GM10266 (cell line): ENCODE results near the gene DCAF17.
A peak's percentile ranks its signal among the peaks of the same experiment; 100 is the strongest.

Experiments
- DNase-seq: peaks from one replicate; pipeline ENCODE4 v3.0.0; 2012; ENCODE audit errors: extremely low spot score
- CTCF ChIP-seq: IDR thresholded peaks from 2 replicates; pipeline ENCODE4 v1.5.1; 2012; ENCODE audit warnings: mild to moderate bottlenecking, low read depth; ENCODE audit not compliant: control insufficient read depth, insufficient read depth; ENCODE audit errors: missing control alignments

The DCAF17 gene

GRCh38 chr2:171434013-171434989, at the start of gene DCAF17:
Gene DCAF17 (plus strand): TSS chr2:171434226. CDS start chr2:171434578, 352 bp downstream.
- TF ChIP-seq CTCF, result no peak
- peak; percentile 95 for DNase-seq

- DNase-seq, result no peak
- no peak for TF ChIP-seq CTCF
Observed at GRCh38 chr2:171386627-171387026, 47.4 kb upstream of the DCAF17 start.

- TF ChIP-seq CTCF, result no peak
- no peak for DNase-seq
Observed at GRCh38 chr2:171387052-171387451, 47.0 kb upstream of the DCAF17 start.

- TF ChIP-seq CTCF, result no peak
- no peak for DNase-seq
Observed at GRCh38 chr2:171389325-171389724, 44.7 kb upstream of the DCAF17 start.

- no peak for DNase-seq
- TF ChIP-seq CTCF, result no peak
Observed at GRCh38 chr2:171389780-171390179, 44.2 kb upstream of the DCAF17 start.

- no peak for DNase-seq
- no peak for TF ChIP-seq CTCF
Observed at GRCh38 chr2:171390941-171391516, 43.0 kb upstream of the DCAF17 start.

GRCh38 chr2:171391532-171391931, 42.5 kb upstream of the DCAF17 start:
- DNase-seq, result no peak
- TF ChIP-seq CTCF, result no peak
